GM23248 (cell line): ENCODE results near the gene SUPT5H. TPM values are rescaled to one million over a fixed set of nuclear protein-coding genes. Genes with fewer than 3 reads are reported as not detected.

Experiments used
- DNase-seq: peaks from one replicate; pipeline ENCODE4 v3.0.0-alpha.2; 2015
- H2AFZ ChIP-seq: fragments of 200-600 bp; sonication (generic); 2 replicates; pipeline ENCODE4 v1.6.1; 2016; ENCODE audit warnings: antibody characterized with exemption
- H3F3A ChIP-seq: fragments of 200-600 bp; sonication (generic); 2 replicates; pipeline ENCODE4 v1.6.1; 2016; ENCODE audit warnings: mild to moderate bottlenecking, antibody characterized with exemption, mixed run types; ENCODE audit not compliant: insufficient read depth
- H3K27ac ChIP-seq: fragments of 200-600 bp; sonication (generic); 2 replicates; pipeline ENCODE4 v1.5.1; 2016; ENCODE audit warnings: mild to moderate bottlenecking
- H3K27me3 ChIP-seq: fragments of 200-600 bp; sonication (generic); replicated peaks from 2 replicates; pipeline ENCODE4 v1.6.1; 2016; ENCODE audit warnings: mild to moderate bottlenecking; ENCODE audit not compliant: insufficient read depth
- H3K36me3 ChIP-seq: fragments of 200-600 bp; sonication (generic); 2 replicates; pipeline ENCODE4 v1.6.1; 2016; ENCODE audit warnings: low read depth, mild to moderate bottlenecking
- H3K4me1 ChIP-seq: fragments of 200-600 bp; sonication (generic); 2 replicates; pipeline ENCODE4 v1.6.1; 2016; ENCODE audit warnings: mild to moderate bottlenecking; ENCODE audit not compliant: insufficient read depth
- H3K4me2 ChIP-seq: fragments of 200-600 bp; sonication (generic); one replicate; pipeline ENCODE4 v1.6.1; 2016; ENCODE audit warnings: mild to moderate bottlenecking; ENCODE audit not compliant: unreplicated experiment
- H3K4me3 ChIP-seq: fragments of 200-600 bp; sonication (generic); 2 replicates; pipeline ENCODE4 v1.5.1; 2016; ENCODE audit warnings: mild to moderate bottlenecking
- H3K79me2 ChIP-seq: fragments of 200-600 bp; sonication (generic); 2 replicates; pipeline ENCODE4 v1.6.1; 2016; ENCODE audit warnings: mild to moderate bottlenecking; ENCODE audit not compliant: insufficient read depth
- H3K9ac ChIP-seq: fragments of 200-600 bp; sonication (generic); 2 replicates; pipeline ENCODE4 v1.6.1; 2016; ENCODE audit warnings: mild to moderate bottlenecking
- H3K9me2 ChIP-seq: fragments of 200-600 bp; sonication (generic); 2 replicates; pipeline ENCODE4 v1.6.1; 2016; ENCODE audit warnings: mixed run types, mild to moderate bottlenecking, moderate library complexity; ENCODE audit not compliant: insufficient read depth
- H3K9me3 ChIP-seq: fragments of 200-600 bp; sonication (generic); one replicate; pipeline ENCODE4 v1.6.1; 2017; ENCODE audit warnings: low read depth
- H4K20me1 ChIP-seq: fragments of 200-600 bp; sonication (generic); 2 replicates; pipeline ENCODE4 v1.6.0; 2016; ENCODE audit not compliant: insufficient read depth
- EZH2 ChIP-seq: fragments of 200-600 bp; sonication (generic); IDR thresholded peaks from 2 replicates; pipeline ENCODE4 v1.6.1; 2018; ENCODE audit warnings: antibody characterized with exemption, mild to moderate bottlenecking; ENCODE audit not compliant: insufficient read depth, poor library complexity, severe bottlenecking
- EZH2phosphoT487 ChIP-seq: fragments of 200-600 bp; sonication (generic); IDR thresholded peaks from 2 replicates; pipeline ENCODE4 v1.6.1; 2018; ENCODE audit warnings: antibody characterized with exemption, moderate library complexity, mild to moderate bottlenecking, low read depth; ENCODE audit not compliant: insufficient read depth
- WGBS, 2 experiments: methylation state at CpG; one replicate each; pipeline ENCODE4 v1.1.6; 2015 to 2017; ENCODE audit warnings: low lambda C conversion rate in 2 of 2, low coverage in 1 of 2; ENCODE audit errors: missing lambda C conversion rate in 2 of 2; 5-methylcytosine and 5-hydroxymethylcytosine counted together
- in situ Hi-C: fragments of 300-500 bp; cut with MboI; formaldehyde crosslinking; loops from 2 replicates; pipeline ENCODE4 v1.15.0; 2020
- polyA plus RNA-seq: library from polyadenylated mRNA; unstranded; fragments of >200 nt; fragmentation: Nextera tagmentation; extraction: Ambion mirVana; gene quantifications from 2 replicates; pipeline ENCODE4 v1.2.1, GENCODE V29; 2016
- total RNA-seq: library from RNA; depleted of rRNA; stranded (reverse); fragments of >200 nt; shearing (Covaris generic); gene quantifications from 2 replicates; pipeline ENCODE4 v1.2.3, GENCODE V29; 2014

SUPT5H gene
- total and polyA plus RNA-seq, 2 experiments from 2014 or later, result 76.5 to 125 TPM

DNA sequence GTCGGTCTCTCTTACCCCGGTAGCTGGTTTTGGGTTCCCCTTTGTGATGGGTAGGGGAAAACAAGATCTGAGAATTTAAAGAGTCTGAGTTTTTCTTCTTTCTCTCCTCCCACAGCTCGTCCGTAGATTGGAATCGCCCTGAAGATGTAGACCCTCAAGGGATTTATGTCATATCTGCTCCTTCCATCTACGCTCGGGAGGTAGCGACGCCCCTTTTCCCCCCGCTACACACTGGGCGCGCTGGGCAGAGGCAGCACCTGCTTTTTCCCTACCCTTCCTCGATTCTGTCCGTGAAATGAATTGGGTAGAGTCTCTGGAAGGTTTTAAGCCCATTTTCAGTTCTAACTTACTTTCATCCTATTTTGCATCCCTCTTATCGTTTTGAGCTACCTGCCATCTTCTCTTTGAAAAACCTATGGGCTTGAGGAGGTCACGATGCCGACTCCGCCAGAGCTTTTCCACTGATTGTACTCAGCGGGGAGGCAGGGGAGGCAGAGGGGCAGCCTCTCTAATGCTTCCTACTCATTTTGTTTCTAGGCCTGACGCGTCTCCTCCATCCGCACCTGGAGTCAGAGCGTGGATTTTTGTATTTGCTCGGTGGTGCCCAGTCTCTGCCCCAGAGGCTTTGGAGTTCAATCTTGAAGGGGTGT is 62.5 kb downstream of the SUPT5H start:
- Histone ChIP-seq H3K27me3 (peaks cover 15% of the 10 kb centered on the region; the same call in 1 of the 2 replicates), H3K27ac (no peak overlapping the region), H3K4me1 (no peaks in the 10 kb centered on the region), H3K36me3 (no peaks in the 10 kb centered on the region), H3K79me2 (no peaks in the 10 kb centered on the region), H3K9ac (no peak overlapping the region), H4K20me1 (no peaks in the 10 kb centered on the region), H3K4me3 (peak overlapping the region; percentile 74), H3K9me3 (no peaks in the 10 kb centered on the region), H3K9me2 (no peaks in the 10 kb centered on the region), H3K4me2 (peak overlapping the region; percentile 67), H2AFZ (peak overlapping the region; percentile 91), H3F3A (no peaks in the 10 kb centered on the region)
- DNase-seq, result no peak
- 19 to 20% methylated on average over 24 of the region's 24 CpGs for WGBS, 2 experiments
- in situ Hi-C loops, result no loop called here
- no peak for TF ChIP-seq EZH2phosphoT487
- no peak for TF ChIP-seq EZH2

DNA sequence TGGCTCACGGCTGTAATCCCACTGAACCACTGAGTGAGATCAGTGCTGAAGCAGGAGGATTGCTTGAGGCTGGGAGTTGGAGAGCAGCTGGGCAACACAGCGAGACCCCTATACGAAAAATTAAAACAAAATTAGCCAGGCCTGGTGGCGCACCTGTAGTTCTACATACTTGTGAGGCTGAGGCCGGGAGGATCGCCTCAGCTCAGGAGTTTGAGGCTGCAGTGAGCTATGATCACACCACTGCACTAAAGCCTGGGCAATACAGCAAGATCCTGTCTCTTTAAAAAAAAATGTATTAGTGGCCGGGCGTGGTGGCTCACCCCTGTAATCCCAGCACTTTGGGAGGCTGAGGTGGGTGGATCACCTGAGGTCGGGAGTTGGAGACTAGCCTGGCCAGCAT is 63.2 kb downstream of the SUPT5H start:
- Histone ChIP-seq H3K27ac (no peak overlapping the region), H3K4me3 (no peak overlapping the region), H3K9me3 (no peaks in the 10 kb centered on the region), H3K79me2 (no peaks in the 10 kb centered on the region), H4K20me1 (no peaks in the 10 kb centered on the region), H3K9me2 (no peaks in the 10 kb centered on the region), H3F3A (no peaks in the 10 kb centered on the region), H3K9ac (no peak overlapping the region), H3K36me3 (no peaks in the 10 kb centered on the region), H2AFZ (no peak overlapping the region), H3K27me3 (peaks cover 21% of the 10 kb centered on the region; the same call in 1 of the 2 replicates), H3K4me1 (no peaks in the 10 kb centered on the region), H3K4me2 (no peak overlapping the region)
- in situ Hi-C loops, result no loop called here
- DNase-seq, result no peak
- no peak for TF ChIP-seq EZH2
- no peak for TF ChIP-seq EZH2phosphoT487
- 77 to 78% methylated on average over 9 of the region's 9 CpGs for WGBS, 2 experiments

DNA sequence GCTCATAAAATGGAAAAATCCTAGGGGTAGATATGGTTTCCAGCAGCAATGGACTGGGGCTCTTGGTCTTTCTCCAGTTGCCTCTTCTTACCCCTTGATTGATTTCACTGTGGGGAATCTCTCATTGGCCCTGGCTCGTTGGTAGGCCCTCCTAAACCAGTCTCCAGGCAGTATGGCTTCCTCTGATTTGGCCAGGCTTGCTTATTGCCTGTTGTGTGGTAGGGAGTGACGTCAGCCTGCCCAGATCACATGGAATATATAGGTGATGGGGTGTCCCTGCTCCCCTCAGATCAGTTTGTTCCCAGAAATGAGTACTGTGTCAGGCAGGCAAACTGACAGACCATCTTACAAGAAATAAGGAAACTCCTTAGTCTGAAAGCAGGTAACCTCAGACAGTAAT is 63.9 kb downstream of the SUPT5H start:
- WGBS, 2 experiments, result 39 to 54% methylated on average over 2 of the region's 2 CpGs
- Histone ChIP-seq H3K27me3 (peaks cover 27% of the 10 kb centered on the region), H3K9ac (no peak overlapping the region), H3K4me3 (no peak overlapping the region), H3K4me2 (no peak overlapping the region), H3K9me2 (no peaks in the 10 kb centered on the region), H3K36me3 (no peaks in the 10 kb centered on the region), H2AFZ (no peak overlapping the region), H3K9me3 (no peaks in the 10 kb centered on the region), H3F3A (no peaks in the 10 kb centered on the region), H3K4me1 (no peaks in the 10 kb centered on the region), H4K20me1 (no peaks in the 10 kb centered on the region), H3K79me2 (no peaks in the 10 kb centered on the region), H3K27ac (no peak overlapping the region)
- TF ChIP-seq EZH2phosphoT487 (no peak), EZH2 (no peak)
- in situ Hi-C loops, result no loop called here
- DNase-seq, result no peak

DNA sequence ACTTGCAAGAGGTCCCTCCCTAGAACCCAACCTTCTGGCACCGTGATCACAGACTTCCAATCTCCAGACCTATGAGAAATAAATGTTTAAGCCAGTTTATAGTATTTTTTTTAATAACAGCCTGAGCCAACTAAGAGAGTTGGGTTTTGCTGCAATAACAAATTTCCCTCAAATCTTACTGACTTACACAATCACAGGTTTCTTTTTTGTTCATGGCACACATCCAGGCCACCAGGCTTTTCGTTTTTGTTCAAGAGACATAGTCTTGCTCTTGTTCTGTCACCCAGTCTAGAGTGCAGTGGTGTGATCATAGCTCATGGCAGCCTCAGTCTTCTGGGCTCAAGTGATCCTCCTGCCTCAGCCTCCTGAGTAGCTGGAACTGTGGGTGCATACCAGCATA is 67.6 kb downstream of the SUPT5H start:
- Histone ChIP-seq H3K9me2 (no peaks in the 10 kb centered on the region), H3F3A (no peaks in the 10 kb centered on the region), H3K27ac (no peak overlapping the region), H4K20me1 (no peaks in the 10 kb centered on the region), H3K4me2 (no peak overlapping the region), H3K4me1 (no peaks in the 10 kb centered on the region), H3K4me3 (no peak overlapping the region), H2AFZ (no peak overlapping the region), H3K27me3 (peaks cover 42% of the 10 kb centered on the region), H3K36me3 (no peaks in the 10 kb centered on the region), H3K79me2 (no peaks in the 10 kb centered on the region), H3K9me3 (no peaks in the 10 kb centered on the region), H3K9ac (no peak overlapping the region)
- 31 to 40% methylated on average over 2 of the region's 2 CpGs for WGBS, 2 experiments
- TF ChIP-seq EZH2, result no peak
- no peak for TF ChIP-seq EZH2phosphoT487
- in situ Hi-C loops, result no loop called here
- peak; percentile 5 for DNase-seq
